GM19463 (cell line): ENCODE results near the gene CYB5B.

Experiments used
- ATAC-seq: cut with Tn5 transposase; IDR thresholded peaks from one replicate; pipeline ENCODE4 v1.9.1; 2021; ENCODE audit warnings: mild to moderate bottlenecking, moderate library complexity; ENCODE audit not compliant: unreplicated experiment

Gene CYB5B

GRCh38 chr16:69424053-69424934 lies at the start of gene CYB5B:
TSS of gene CYB5B (plus strand) at chr16:69424619. CDS start at chr16:69424684, 65 bp downstream.
- ATAC-seq = peak; percentile 96

GRCh38 chr16:69376393-69377059 lies 47.9 kb upstream of the CYB5B start:
- ATAC-seq = no peak

- ATAC-seq = no peak
Measured at GRCh38 chr16:69378036-69378435, 46.4 kb upstream of the CYB5B start.

- no peak for ATAC-seq
Measured at GRCh38 chr16:69378760-69379159, 45.7 kb upstream of the CYB5B start.

- ATAC-seq = no peak
Measured at GRCh38 chr16:69381231-69381630, 43.2 kb upstream of the CYB5B start.

GRCh38 chr16:69382421-69382820 lies 42.0 kb upstream of the CYB5B start:
- ATAC-seq = no peak

GRCh38 chr16:69384974-69385373 lies 39.4 kb upstream of the CYB5B start:
- ATAC-seq = no peak

- ATAC-seq = no peak
Measured at GRCh38 chr16:69386596-69386995, 37.8 kb upstream of the CYB5B start.

- ATAC-seq = no peak
Measured at GRCh38 chr16:69393898-69394849, 30.2 kb upstream of the CYB5B start.

- no peak for ATAC-seq
Measured at GRCh38 chr16:69395859-69396186, 28.6 kb upstream of the CYB5B start.

- peak; percentile 57 for ATAC-seq
Measured at GRCh38 chr16:69396187-69397061, 28.0 kb upstream of the CYB5B start.

- no peak for ATAC-seq
Measured at GRCh38 chr16:69397821-69398521, 26.4 kb upstream of the CYB5B start.

- no peak for ATAC-seq
Measured at GRCh38 chr16:69399361-69399760, 25.1 kb upstream of the CYB5B start.

- no peak for ATAC-seq
Measured at GRCh38 chr16:69402439-69402838, 22.0 kb upstream of the CYB5B start.

- no peak for ATAC-seq
Measured at GRCh38 chr16:69404275-69404805, 20.1 kb upstream of the CYB5B start.

GRCh38 chr16:69405326-69405725 lies 19.1 kb upstream of the CYB5B start:
- no peak for ATAC-seq

GRCh38 chr16:69405757-69406156 lies 18.7 kb upstream of the CYB5B start:
- ATAC-seq = no peak

- ATAC-seq = no peak
Measured at GRCh38 chr16:69406780-69407331, 17.6 kb upstream of the CYB5B start.

- ATAC-seq = no peak
Measured at GRCh38 chr16:69407702-69408323, 16.6 kb upstream of the CYB5B start.
